Activated CD4-positive, alpha-beta T cell treated with anti-CD3 and anti-CD28 coated beads, Interleukin-2, amount 10 ng/mL, durations not matched to agents 24 days and 14 days (primary cell): ENCODE results near the gene ZBTB5. TPM values are rescaled to one million over a fixed set of nuclear protein-coding genes. Genes with fewer than 3 reads are reported as not detected.
"Not testable (repeated sequence)": the region's sequence is repeated elsewhere in the genome, so short reads cannot be mapped to it uniquely, and the experiment has no call there.

Experiments
- DNase-seq: peaks from one replicate; pipeline ENCODE4 v3.0.0; 2022
- H3K27ac Mint-ChIP-seq: one replicate; pipeline ENCODE4 v1.8.0; 2022; ENCODE audit warnings: mild to moderate bottlenecking, mixed read lengths
- H3K27me3 Mint-ChIP-seq: one replicate; pipeline ENCODE4 v1.8.0; 2022; ENCODE audit warnings: mixed read lengths
- H3K36me3 Mint-ChIP-seq: one replicate; pipeline ENCODE4 v1.8.0; 2022; ENCODE audit warnings: low read depth, mild to moderate bottlenecking, mixed read lengths
- H3K4me1 Mint-ChIP-seq: one replicate; pipeline ENCODE4 v1.8.0; 2021; ENCODE audit warnings: mixed read lengths
- H3K4me3 Mint-ChIP-seq: one replicate; pipeline ENCODE4 v1.8.0; 2022; ENCODE audit warnings: mild to moderate bottlenecking, moderate library complexity, mixed read lengths
- H3K9me3 Mint-ChIP-seq: one replicate; pipeline ENCODE4 v1.8.0; 2021; ENCODE audit warnings: mixed read lengths
- intact Hi-C: fragments of 100-400 bp; cut with micrococcal nuclease; formaldehyde crosslinking; loops from one replicate; pipeline ENCODE4 v1.15.1; 2023
- total RNA-seq: library from RNA; stranded (reverse); gene quantifications from 2 replicates; pipeline ENCODE4 v1.2.3, GENCODE V29; 2022

The ZBTB5 gene
- total RNA-seq, 1 donor from 2014 or later = 9.5 TPM

- H3K4me1 Mint-ChIP-seq = no peaks in the 10 kb centered on the region
- no peak overlapping the region for H3K4me3 Mint-ChIP-seq
- no peak overlapping the region for H3K27ac Mint-ChIP-seq
- no peak for DNase-seq
- intact Hi-C loops = no loop called here
- no peaks in the 10 kb centered on the region for H3K9me3 Mint-ChIP-seq
- H3K27me3 Mint-ChIP-seq = no peaks in the 10 kb centered on the region
- H3K36me3 Mint-ChIP-seq = peaks cover 32% of the 10 kb centered on the region
Measured at GRCh38 chr9:37433867-37434371, 31.3 kb downstream of the ZBTB5 start.

- peaks cover 30% of the 10 kb centered on the region for H3K36me3 Mint-ChIP-seq
- H3K27ac Mint-ChIP-seq = no peak overlapping the region
- intact Hi-C loops = no loop called here
- no peaks in the 10 kb centered on the region for H3K27me3 Mint-ChIP-seq
- H3K9me3 Mint-ChIP-seq = no peaks in the 10 kb centered on the region
- H3K4me1 Mint-ChIP-seq = no peaks in the 10 kb centered on the region
- DNase-seq = no peak
- H3K4me3 Mint-ChIP-seq = no peak overlapping the region
Measured at GRCh38 chr9:37432020-37432419, 33.2 kb downstream of the ZBTB5 start.

GRCh38 chr9:37430841-37431597 is 34.2 kb downstream of the ZBTB5 start:
- Mint-ChIP-seq H3K27ac (no peak overlapping the region), H3K4me3 (no peak overlapping the region), H3K27me3 (no peaks in the 10 kb centered on the region), H3K36me3 (peaks cover 33% of the 10 kb centered on the region), H3K9me3 (no peaks in the 10 kb centered on the region), H3K4me1 (peaks cover 2% of the 10 kb centered on the region)
- no peak for DNase-seq
- intact Hi-C loops = no loop called here

- no peak overlapping the region for H3K27ac Mint-ChIP-seq
- H3K4me3 Mint-ChIP-seq = no peak overlapping the region
- H3K36me3 Mint-ChIP-seq = peaks cover 32% of the 10 kb centered on the region
- H3K27me3 Mint-ChIP-seq = no peaks in the 10 kb centered on the region
- H3K9me3 Mint-ChIP-seq = no peaks in the 10 kb centered on the region
- intact Hi-C loops = no loop called here
- DNase-seq = no peak
- H3K4me1 Mint-ChIP-seq = peaks cover 4% of the 10 kb centered on the region
Measured at GRCh38 chr9:37429441-37430285, 35.6 kb downstream of the ZBTB5 start.

- peaks cover 9% of the 10 kb centered on the region for H3K4me1 Mint-ChIP-seq
- no peaks in the 10 kb centered on the region for H3K9me3 Mint-ChIP-seq
- intact Hi-C loops = no loop called here
- DNase-seq = no peak
- H3K27ac Mint-ChIP-seq = no peak overlapping the region
- H3K4me3 Mint-ChIP-seq = no peak overlapping the region
- peaks cover 30% of the 10 kb centered on the region for H3K36me3 Mint-ChIP-seq
- H3K27me3 Mint-ChIP-seq = no peaks in the 10 kb centered on the region
Measured at GRCh38 chr9:37428345-37428744, 36.9 kb downstream of the ZBTB5 start.

- H3K9me3 Mint-ChIP-seq = no peaks in the 10 kb centered on the region
- intact Hi-C loops = no loop called here
- H3K4me3 Mint-ChIP-seq = no peak overlapping the region
- DNase-seq = no peak
- peaks cover 17% of the 10 kb centered on the region for H3K4me1 Mint-ChIP-seq
- peaks cover 27% of the 10 kb centered on the region for H3K36me3 Mint-ChIP-seq
- H3K27ac Mint-ChIP-seq = no peak overlapping the region
- no peaks in the 10 kb centered on the region for H3K27me3 Mint-ChIP-seq
Measured at GRCh38 chr9:37426846-37427245, 38.4 kb downstream of the ZBTB5 start.

GRCh38 chr9:37426431-37426830 is 38.8 kb downstream of the ZBTB5 start:
- peaks cover 18% of the 10 kb centered on the region for H3K4me1 Mint-ChIP-seq
- intact Hi-C loops, H3K4me3 Mint-ChIP-seq, H3K9me3 Mint-ChIP-seq, H3K27me3 Mint-ChIP-seq, H3K27ac Mint-ChIP-seq, DNase-seq: not testable (repeated sequence)
- peaks cover 26% of the 10 kb centered on the region for H3K36me3 Mint-ChIP-seq

- Mint-ChIP-seq H3K4me1 (peaks cover 18% of the 10 kb centered on the region), H3K4me3 (no peak overlapping the region), H3K36me3 (peaks cover 25% of the 10 kb centered on the region), H3K9me3 (no peaks in the 10 kb centered on the region), H3K27ac (no peak overlapping the region), H3K27me3 (no peaks in the 10 kb centered on the region)
- intact Hi-C loops = no loop called here
- DNase-seq = no peak
Measured at GRCh38 chr9:37425298-37425752, 39.9 kb downstream of the ZBTB5 start.

- H3K36me3 Mint-ChIP-seq = peaks cover 25% of the 10 kb centered on the region
- H3K27ac Mint-ChIP-seq = no peak overlapping the region
- no peak overlapping the region for H3K4me3 Mint-ChIP-seq
- H3K27me3 Mint-ChIP-seq = no peaks in the 10 kb centered on the region
- intact Hi-C loops = loop anchor here (5.0 kb wide), 1 partner anchor 168 kb away; the partner anchor contains the start of gene TOMM5
- DNase-seq = no peak
- H3K9me3 Mint-ChIP-seq = no peaks in the 10 kb centered on the region
- peaks cover 18% of the 10 kb centered on the region for H3K4me1 Mint-ChIP-seq
Measured at GRCh38 chr9:37424686-37425297, 40.5 kb downstream of the ZBTB5 start.

- intact Hi-C loops = loop anchor here (5.0 kb wide), 1 partner anchor 168 kb away; the partner anchor contains the start of gene TOMM5
Measured at GRCh38 chr9:37424204-37424685, 41.0 kb downstream of the ZBTB5 start.

GRCh38 chr9:37423508-37423907 is 41.7 kb downstream of the ZBTB5 start:
- Mint-ChIP-seq H3K4me3 (peak overlapping the region; percentile 96), H3K27ac (peak overlapping the region; percentile 97), H3K4me1 (peaks cover 18% of the 10 kb centered on the region), H3K36me3 (peaks cover 23% of the 10 kb centered on the region), H3K9me3 (no peaks in the 10 kb centered on the region), H3K27me3 (no peaks in the 10 kb centered on the region)
- DNase-seq = no peak
- intact Hi-C loops = loop anchor here (2.0 to 5.0 kb wide), 2 partner anchors 61 to 169 kb away; partner anchors contain the start of genes POLR1E and TOMM5

More at GRCh38 chr9:37424204-37424685, 41.0 kb downstream of the ZBTB5 start:
- no peak overlapping the region for H3K27ac Mint-ChIP-seq
- no peaks in the 10 kb centered on the region for H3K9me3 Mint-ChIP-seq
- DNase-seq = no peak
- peaks cover 18% of the 10 kb centered on the region for H3K4me1 Mint-ChIP-seq
- peak overlapping the region; percentile 96 for H3K4me3 Mint-ChIP-seq
- no peaks in the 10 kb centered on the region for H3K27me3 Mint-ChIP-seq
- peaks cover 25% of the 10 kb centered on the region for H3K36me3 Mint-ChIP-seq

- H3K27me3 Mint-ChIP-seq = no peaks in the 10 kb centered on the region
- peak within 1 kb of the TSS; percentile 97 for H3K27ac Mint-ChIP-seq
- DNase-seq = peak; percentile 97
- H3K36me3 Mint-ChIP-seq = peaks cover 15% of the 10 kb centered on the region
- H3K4me1 Mint-ChIP-seq = peaks cover 18% of the 10 kb centered on the region
- intact Hi-C loops = loop anchor here (1.0 to 5.0 kb wide), 3 partner anchors 43 to 170 kb away; partner anchors contain the start of genes POLR1E, TOMM5 and ZBTB5
- H3K4me3 Mint-ChIP-seq = peak within 1 kb of the TSS; percentile 96
- no peaks in the 10 kb centered on the region for H3K9me3 Mint-ChIP-seq
Measured at GRCh38 chr9:37422289-37423104, 42.8 kb downstream of the ZBTB5 start, which contains the start of gene GRHPR. Gene GRHPR (plus strand): TSS chr9:37422696. CDS start chr9:37422751, 55 bp downstream.
